Loucy (cell line): ENCODE data around the gene MT1HL1.

Experiments used
- H2AFZ ChIP-seq: fragments of 200-600 bp; sonication (generic); 2 replicates; pipeline ENCODE4 v1.6.0; 2016; ENCODE audit warnings: antibody characterized with exemption, mild to moderate bottlenecking, low read length, moderate library complexity
- H3F3A ChIP-seq: fragments of 200-600 bp; 2 replicates; pipeline ENCODE4 v1.6.0; 2016; ENCODE audit warnings: antibody characterized with exemption, low read depth, mild to moderate bottlenecking
- H3K27me3 ChIP-seq: fragments of 200-600 bp; sonication (generic); 2 replicates; pipeline ENCODE4 v1.6.1; 2014; ENCODE audit warnings: low read length, mild to moderate bottlenecking; ENCODE audit not compliant: insufficient read depth, poor library complexity, severe bottlenecking
- H3K36me3 ChIP-seq: fragments of 200-600 bp; sonication (generic); 2 replicates; pipeline ENCODE4 v1.6.1; 2016; ENCODE audit warnings: low read length; ENCODE audit not compliant: insufficient read depth
- H3K4me1 ChIP-seq: fragments of 200-600 bp; sonication (generic); 2 replicates; pipeline ENCODE4 v1.5.1; 2014; ENCODE audit warnings: low read length, mild to moderate bottlenecking; ENCODE audit not compliant: insufficient read depth, poor library complexity, severe bottlenecking
- H3K4me2 ChIP-seq: fragments of 200-600 bp; sonication (generic); 2 replicates; pipeline ENCODE4 v1.6.0; 2014; ENCODE audit warnings: antibody characterized with exemption, low read length, low read depth, mild to moderate bottlenecking; ENCODE audit not compliant: poor library complexity, severe bottlenecking
- H3K4me3 ChIP-seq: fragments of 200-600 bp; sonication (generic); 2 replicates; pipeline ENCODE4 v1.5.1; 2014; ENCODE audit warnings: low read length, mild to moderate bottlenecking, mixed read lengths; ENCODE audit not compliant: poor library complexity, severe bottlenecking
- H3K79me2 ChIP-seq: fragments of 200-600 bp; sonication (generic); 2 replicates; pipeline ENCODE4 v1.6.1; 2014; ENCODE audit warnings: low read length; ENCODE audit not compliant: insufficient read depth
- H3K9ac ChIP-seq: fragments of 200-600 bp; sonication (generic); 2 replicates; pipeline ENCODE4 v1.6.0; 2014; ENCODE audit warnings: mild to moderate bottlenecking, low read depth, low read length, moderate library complexity; ENCODE audit not compliant: poor library complexity, severe bottlenecking
- H3K9me2 ChIP-seq: fragments of 200-600 bp; sonication (generic); replicated peaks from 2 replicates; pipeline ENCODE4 v1.6.1; 2016; ENCODE audit warnings: low read depth, low read length, mixed read lengths
- H3K9me3 ChIP-seq: fragments of 200-600 bp; sonication (generic); 2 replicates; pipeline ENCODE4 v1.6.1; 2014; ENCODE audit warnings: mild to moderate bottlenecking, antibody characterized with exemption, low read length, low read depth; ENCODE audit not compliant: insufficient read depth
- H4K20me1 ChIP-seq: fragments of 200-600 bp; sonication (generic); 2 replicates; pipeline ENCODE4 v1.6.0; 2014; ENCODE audit warnings: antibody characterized with exemption, low read length, mild to moderate bottlenecking; ENCODE audit not compliant: insufficient read depth, poor library complexity, severe bottlenecking
- CTCF ChIP-seq: fragments of 200-600 bp; sonication (generic); conservative IDR thresholded peaks from 2 replicates; pipeline ENCODE4 v1.5.1; 2014; ENCODE audit warnings: mild to moderate bottlenecking, antibody characterized with exemption, low read length
- EZH2phosphoT487 ChIP-seq: fragments of 200-600 bp; IDR thresholded peaks from 2 replicates; pipeline ENCODE4 v1.6.1; 2018; ENCODE audit warnings: antibody characterized with exemption, mild to moderate bottlenecking, moderate library complexity, borderline replicate concordance

MT1HL1 gene

DNA sequence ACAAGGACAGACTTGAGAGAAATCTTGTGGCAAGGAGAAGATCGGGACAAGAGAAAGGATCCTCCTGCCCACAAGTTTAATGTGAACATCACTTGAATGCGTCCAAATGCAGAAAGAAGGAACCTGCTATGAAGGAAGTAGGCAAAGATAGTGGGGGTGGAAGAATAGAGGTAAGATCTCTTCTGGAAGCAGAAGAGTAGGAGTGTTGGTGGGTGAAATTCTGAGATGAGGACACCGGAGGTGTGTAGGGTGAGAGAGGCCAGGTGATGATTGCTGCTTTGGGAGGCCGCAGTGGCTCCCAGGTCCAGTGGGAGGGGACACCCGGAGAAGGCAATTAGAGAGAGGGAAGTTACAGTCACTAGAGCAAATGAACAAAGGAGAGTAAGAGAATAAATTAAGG lies 44.6 kb upstream of the MT1HL1 start:
- Histone ChIP-seq H3K4me2 (no peak overlapping the region), H3K4me1 (no peaks in the 10 kb centered on the region), H4K20me1 (no peaks in the 10 kb centered on the region), H3K79me2 (no peaks in the 10 kb centered on the region), H3K9ac (no peak overlapping the region), H3K27me3 (no peaks in the 10 kb centered on the region), H3K9me3 (0 out of 2 replicates have a peak, but pooled peaks cover 1% of the 10 kb centered on the region), H3K36me3 (no peaks in the 10 kb centered on the region), H3K9me2 (no peaks in the 10 kb centered on the region), H3F3A (no peaks in the 10 kb centered on the region), H3K4me3 (no peak overlapping the region), H2AFZ (no peak overlapping the region)
- TF ChIP-seq CTCF (no peak), EZH2phosphoT487 (no peak)

GRCh38 chr1:237045278-237046016 lies 41.2 kb upstream of the MT1HL1 start:
- Histone ChIP-seq H3K79me2 (no peaks in the 10 kb centered on the region), H3K4me2 (no peak overlapping the region), H3K27me3 (no peaks in the 10 kb centered on the region), H4K20me1 (no peaks in the 10 kb centered on the region), H3F3A (no peaks in the 10 kb centered on the region), H3K9me2 (no peaks in the 10 kb centered on the region), H3K36me3 (no peaks in the 10 kb centered on the region), H3K4me1 (no peaks in the 10 kb centered on the region), H3K9me3 (no peaks in the 10 kb centered on the region), H3K9ac (no peak overlapping the region), H2AFZ (no peak overlapping the region), H3K4me3 (no peak overlapping the region)
- TF ChIP-seq CTCF, result no peak
- TF ChIP-seq EZH2phosphoT487, result no peak

DNA sequence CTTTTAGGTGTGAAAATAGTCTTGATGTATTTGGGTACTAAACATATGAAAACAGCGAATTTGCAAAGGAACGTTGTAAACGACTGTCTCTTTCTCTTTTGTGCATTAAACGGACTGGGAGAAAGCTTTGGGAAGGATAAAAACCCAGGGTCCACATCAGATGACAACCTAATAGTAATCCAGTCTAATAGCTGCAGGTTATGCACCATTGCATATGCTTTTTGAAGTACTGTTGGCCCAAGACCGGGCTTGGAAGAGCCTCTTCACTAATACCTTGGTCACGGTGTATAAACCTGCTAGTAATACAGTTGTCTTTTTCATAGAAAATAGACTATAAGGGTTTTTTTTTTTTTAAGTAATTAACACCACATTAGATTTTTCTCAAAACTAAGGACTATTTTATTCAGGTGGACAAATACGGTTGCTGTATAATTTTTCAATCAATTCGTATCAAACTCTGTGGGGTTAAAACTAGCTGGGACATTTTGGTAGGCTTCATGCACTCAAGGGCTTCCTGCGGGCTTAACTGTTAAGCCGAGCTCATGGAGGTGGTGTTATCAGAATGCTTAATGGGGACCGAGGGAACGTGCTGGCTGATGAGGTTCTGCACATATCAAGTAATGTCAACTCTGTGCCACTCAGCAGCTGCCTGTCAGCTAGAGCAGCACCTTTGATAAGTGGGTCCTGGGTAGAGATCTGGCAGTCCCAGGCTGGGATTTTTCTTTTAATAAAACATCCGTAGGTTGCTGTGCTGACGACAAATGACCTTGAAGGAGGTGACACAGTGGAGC lies 39.8 kb upstream of the MT1HL1 start:
- no peaks in the 10 kb centered on the region for H3K79me2 ChIP-seq
- H3K9me3 ChIP-seq, result no peaks in the 10 kb centered on the region
- H3K4me1 ChIP-seq, result no peaks in the 10 kb centered on the region
- no peak overlapping the region for H3K4me3 ChIP-seq
- H3K36me3 ChIP-seq, result no peaks in the 10 kb centered on the region
- H3K4me2 ChIP-seq, result no peak overlapping the region
- no peak for TF ChIP-seq CTCF
- TF ChIP-seq EZH2phosphoT487, result no peak
- H3F3A ChIP-seq, result no peaks in the 10 kb centered on the region
- no peaks in the 10 kb centered on the region for H4K20me1 ChIP-seq
- H3K9me2 ChIP-seq, result no peaks in the 10 kb centered on the region
- no peaks in the 10 kb centered on the region for H3K27me3 ChIP-seq
- H3K9ac ChIP-seq, result no peak overlapping the region
- H2AFZ ChIP-seq, result no peak overlapping the region
